Cerebellar nuclear complex (tissue), 1 donor: ENCODE results near the gene MALL.
"Not testable (repeated sequence)": the region's sequence is repeated elsewhere in the genome, so short reads cannot be mapped to it uniquely, and the experiment has no call there.

Experiments used
- DNase-seq, 2 experiments: peaks; one replicate each; lab custom pipeline; 2025; lab: John Stamatoyannopoulos, UW

Gene MALL

GRCh38 chr2:110097506-110098220, 18.0 kb downstream of the MALL start:
- no peak for DNase-seq

- DNase-seq, result no peak
Observed at GRCh38 chr2:110095994-110096633, 19.5 kb downstream of the MALL start.

GRCh38 chr2:110094884-110095534, 20.6 kb downstream of the MALL start:
- DNase-seq, result not testable (repeated sequence)

- DNase-seq, result not testable (repeated sequence)
Observed at GRCh38 chr2:110093924-110094323, 21.7 kb downstream of the MALL start.

- not testable (repeated sequence) for DNase-seq
Observed at GRCh38 chr2:110090164-110090563, 25.5 kb downstream of the MALL start.

GRCh38 chr2:110083757-110084156, 31.9 kb downstream of the MALL start:
- DNase-seq, result not testable (repeated sequence)

GRCh38 chr2:110083162-110083561, 32.5 kb downstream of the MALL start:
- not testable (repeated sequence) for DNase-seq

GRCh38 chr2:110078104-110078503, 37.5 kb downstream of the MALL start:
- not testable (repeated sequence) for DNase-seq

GRCh38 chr2:110075896-110076295, 39.7 kb downstream of the MALL start:
- DNase-seq, result not testable (repeated sequence)

GRCh38 chr2:110069869-110070268, 45.8 kb downstream of the MALL start:
- not testable (repeated sequence) for DNase-seq

- not testable (repeated sequence) for DNase-seq
Observed at GRCh38 chr2:110068153-110068552, 47.5 kb downstream of the MALL start.

GRCh38 chr2:110062332-110062731, 53.3 kb downstream of the MALL start:
- DNase-seq, result not testable (repeated sequence)

- not testable (repeated sequence) for DNase-seq
Observed at GRCh38 chr2:110060550-110060949, 55.1 kb downstream of the MALL start.

- not testable (repeated sequence) for DNase-seq
Observed at GRCh38 chr2:110059694-110060358, 55.8 kb downstream of the MALL start.

- DNase-seq, result not testable (repeated sequence)
Observed at GRCh38 chr2:110059009-110059693, 56.5 kb downstream of the MALL start.

GRCh38 chr2:110058034-110058433, 57.6 kb downstream of the MALL start:
- not testable (repeated sequence) for DNase-seq

- not testable (repeated sequence) for DNase-seq
Observed at GRCh38 chr2:110055819-110056408, 59.7 kb downstream of the MALL start.

GRCh38 chr2:110054521-110055407, 60.9 kb downstream of the MALL start:
- not testable (repeated sequence) for DNase-seq

GRCh38 chr2:110053688-110054087, 61.9 kb downstream of the MALL start:
- not testable (repeated sequence) for DNase-seq

GRCh38 chr2:110052166-110052565, 63.5 kb downstream of the MALL start:
- DNase-seq, result not testable (repeated sequence)
